ENCODE data around the gene ZSWIM6.

The ZSWIM6 gene

GRCh38 chr5:61298580-61298979 is 33.5 kb upstream of the ZSWIM6 start:
- DNase-seq: no peak
- 97% methylated on average over 6 of the region's 6 CpGs for WGBS (ENCODE audit: insufficient coverage)
- H3K4me1 ChIP-seq (ENCODE audit: control extremely low read depth in 1 of 4, control insufficient read depth in 4 of 4, insufficient read depth in 4 of 4, low read length in 3 of 4): peaks cover 0 to 9% (median 2%) of the 10 kb centered on the region in 4 experiments
- H3K27me3 ChIP-seq (replicated peaks in 2 of 5; ENCODE audit: control insufficient read depth in 4 of 5, insufficient read depth in 5 of 5, low read length in 4 of 5): no peaks in the 10 kb centered on the region
- H3K27ac ChIP-seq (ENCODE audit: insufficient read depth in 1 of 2, low read depth in 1 of 2, low read length in 2 of 2, poor library complexity in 1 of 2, severe bottlenecking in 2 of 2): no peak overlapping the region
- H3K4me3 ChIP-seq (ENCODE audit: control insufficient read depth in 1 of 7, extremely low read depth in 1 of 7, insufficient read depth in 4 of 7, low read depth in 2 of 7, low read length in 6 of 7): no peak overlapping the region
- CTCF ChIA-PET: no interaction called here
- POLR2A ChIA-PET: no interaction called here
- no peaks in the 10 kb centered on the region for H3K36me3 ChIP-seq (ENCODE audit: control insufficient read depth in 4 of 4, insufficient read depth in 4 of 4, low read length in 3 of 4)
- H3K9me3 ChIP-seq (ENCODE audit: control extremely low read depth in 1 of 5, control insufficient read depth in 4 of 5, insufficient read depth in 2 of 5, low read depth in 1 of 5, low read length in 4 of 5): no peaks in the 10 kb centered on the region

- no peaks in the 10 kb centered on the region for H3K27me3 ChIP-seq (replicated peaks in 2 of 5; ENCODE audit: control insufficient read depth in 4 of 5, insufficient read depth in 5 of 5, low read length in 4 of 5)
- no peak for DNase-seq
- ChIA-PET CTCF (interaction anchor here (1.3 kb wide), 2 partner anchors 25 to 29 kb away, joined by 3 read pairs; no protein-coding TSS in a partner anchor), POLR2A (no interaction called here)
- peaks cover 0 to 10% (median 2%) of the 10 kb centered on the region in 4 experiments for H3K4me1 ChIP-seq (ENCODE audit: control extremely low read depth in 1 of 4, control insufficient read depth in 4 of 4, insufficient read depth in 4 of 4, low read length in 3 of 4)
- no peak overlapping the region for H3K4me3 ChIP-seq (ENCODE audit: control insufficient read depth in 1 of 7, extremely low read depth in 1 of 7, insufficient read depth in 4 of 7, low read depth in 2 of 7, low read length in 6 of 7)
- H3K9me3 ChIP-seq (ENCODE audit: control extremely low read depth in 1 of 5, control insufficient read depth in 4 of 5, insufficient read depth in 2 of 5, low read depth in 1 of 5, low read length in 4 of 5): no peaks in the 10 kb centered on the region
- H3K36me3 ChIP-seq (ENCODE audit: control insufficient read depth in 4 of 4, insufficient read depth in 4 of 4, low read length in 3 of 4): no peaks in the 10 kb centered on the region
- 90% methylated on average over 2 of the region's 5 CpGs for WGBS (ENCODE audit: insufficient coverage)
- no peak overlapping the region for H3K27ac ChIP-seq (ENCODE audit: insufficient read depth in 1 of 2, low read depth in 1 of 2, low read length in 2 of 2, poor library complexity in 1 of 2, severe bottlenecking in 2 of 2)
Observed at GRCh38 chr5:61299261-61299681, 32.8 kb upstream of the ZSWIM6 start.

DNA sequence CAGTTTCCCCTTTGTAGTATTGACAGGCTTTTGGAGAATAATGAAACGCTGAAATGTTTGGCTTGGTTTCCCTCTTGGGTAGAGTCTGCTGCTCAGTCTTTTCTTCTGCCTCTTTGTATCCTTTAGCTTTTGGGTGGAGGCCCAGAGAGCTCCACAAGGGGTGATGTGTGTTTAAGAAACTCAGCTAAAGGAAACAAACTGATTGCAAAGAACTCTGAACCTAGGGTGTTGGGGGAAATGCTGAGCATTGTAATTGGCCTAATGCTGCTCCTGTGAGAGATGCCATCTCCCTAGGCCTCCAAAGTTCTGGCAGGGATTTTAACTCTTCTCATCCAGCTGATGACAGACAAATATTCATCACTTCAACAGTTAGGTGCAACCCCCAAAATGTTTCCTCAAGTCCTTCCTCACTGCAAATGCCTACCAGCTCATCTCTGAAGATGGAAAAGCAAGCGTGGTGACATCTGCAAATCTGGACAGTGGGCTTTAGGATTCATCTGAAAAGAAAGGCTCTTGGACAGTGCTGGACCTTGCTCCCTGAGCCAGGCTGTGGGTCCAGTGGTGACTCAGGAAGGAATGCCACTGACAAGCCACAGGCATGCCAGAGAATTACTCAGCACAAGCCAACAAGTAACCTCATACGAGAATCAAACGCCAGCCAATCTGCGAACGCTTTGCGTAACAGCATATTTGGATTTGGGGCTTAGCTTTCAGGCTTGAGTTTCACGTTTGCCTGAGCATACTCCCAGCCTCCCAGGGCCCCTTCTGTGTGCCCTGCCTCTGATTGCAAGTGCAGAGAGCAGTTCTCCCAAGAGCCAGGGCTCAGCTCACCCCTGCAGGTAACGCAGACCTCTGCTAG is 30.5 kb upstream of the ZSWIM6 start:
- H3K27ac ChIP-seq (ENCODE audit: insufficient read depth in 1 of 2, low read depth in 1 of 2, low read length in 2 of 2, poor library complexity in 1 of 2, severe bottlenecking in 2 of 2): no peak overlapping the region
- DNase-seq: no peak
- ChIA-PET CTCF (interaction anchor here (0.8 to 1.6 kb wide), 4 partner anchors 10 to 30 kb away, joined by 3 to 5 read pairs (median 3); no protein-coding TSS in a partner anchor), POLR2A (no interaction called here)
- H3K4me1 ChIP-seq (ENCODE audit: control extremely low read depth in 1 of 4, control insufficient read depth in 4 of 4, insufficient read depth in 4 of 4, low read length in 3 of 4): peaks cover 0 to 10% (median 2%) of the 10 kb centered on the region in 4 experiments
- no peaks in the 10 kb centered on the region for H3K36me3 ChIP-seq (ENCODE audit: control insufficient read depth in 4 of 4, insufficient read depth in 4 of 4, low read length in 3 of 4)
- WGBS (ENCODE audit: insufficient coverage): 98% methylated on average over 8 of the region's 9 CpGs
- H3K4me3 ChIP-seq (ENCODE audit: control insufficient read depth in 1 of 7, extremely low read depth in 1 of 7, insufficient read depth in 4 of 7, low read depth in 2 of 7, low read length in 6 of 7): no peak overlapping the region
- no peaks in the 10 kb centered on the region for H3K27me3 ChIP-seq (replicated peaks in 2 of 5; ENCODE audit: control insufficient read depth in 4 of 5, insufficient read depth in 5 of 5, low read length in 4 of 5)
- no peaks in the 10 kb centered on the region for H3K9me3 ChIP-seq (ENCODE audit: control extremely low read depth in 1 of 5, control insufficient read depth in 4 of 5, insufficient read depth in 2 of 5, low read depth in 1 of 5, low read length in 4 of 5)

GRCh38 chr5:61302200-61302563 is 29.9 kb upstream of the ZSWIM6 start:
- Histone ChIP-seq H3K4me3 (ENCODE audit: control insufficient read depth in 1 of 7, extremely low read depth in 1 of 7, insufficient read depth in 4 of 7, low read depth in 2 of 7, low read length in 6 of 7) (no peak overlapping the region), H3K27me3 (replicated peaks in 2 of 5; ENCODE audit: control insufficient read depth in 4 of 5, insufficient read depth in 5 of 5, low read length in 4 of 5) (no peaks in the 10 kb centered on the region), H3K27ac (ENCODE audit: insufficient read depth in 1 of 2, low read depth in 1 of 2, low read length in 2 of 2, poor library complexity in 1 of 2, severe bottlenecking in 2 of 2) (no peak overlapping the region), H3K9me3 (ENCODE audit: control extremely low read depth in 1 of 5, control insufficient read depth in 4 of 5, insufficient read depth in 2 of 5, low read depth in 1 of 5, low read length in 4 of 5) (no peaks in the 10 kb centered on the region), H3K36me3 (ENCODE audit: control insufficient read depth in 4 of 4, insufficient read depth in 4 of 4, low read length in 3 of 4) (no peaks in the 10 kb centered on the region), H3K4me1 (ENCODE audit: control extremely low read depth in 1 of 4, control insufficient read depth in 4 of 4, insufficient read depth in 4 of 4, low read length in 3 of 4) (peaks cover 0 to 10% (median 2%) of the 10 kb centered on the region in 4 experiments)
- ChIA-PET POLR2A (no interaction called here), CTCF (interaction anchor here (1.1 to 1.6 kb wide), 4 partner anchors 10 to 29 kb away, joined by 3 to 6 read pairs (median 4); no protein-coding TSS in a partner anchor)
- DNase-seq: no peak
- 100% methylated on average over 3 of the region's 4 CpGs for WGBS (ENCODE audit: insufficient coverage)

DNA sequence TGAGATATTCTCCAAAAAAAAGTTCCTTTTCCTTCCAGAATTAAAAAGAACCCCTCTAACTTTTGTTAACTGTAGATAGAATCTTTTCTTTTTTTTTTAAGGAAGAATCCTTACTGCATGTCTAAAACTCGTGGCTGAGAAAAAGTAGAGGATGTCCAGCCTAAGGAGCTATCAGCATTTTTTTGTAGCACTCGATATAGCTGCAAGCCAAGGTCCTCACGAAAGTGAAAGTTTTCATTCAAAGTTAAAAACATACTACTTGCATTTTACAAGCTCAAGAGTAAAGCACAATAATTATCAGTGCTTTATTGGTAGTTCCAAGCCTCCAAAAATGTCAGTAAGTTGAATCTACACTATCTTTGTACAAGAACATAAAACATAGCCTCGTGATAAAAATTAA is 28.7 kb upstream of the ZSWIM6 start:
- CTCF ChIA-PET: interaction anchor here (1.0 to 1.6 kb wide), 6 partner anchors 9 to 125 kb away, joined by 3 to 6 read pairs (median 4); no protein-coding TSS in a partner anchor

GRCh38 chr5:61304590-61305381 is 27.3 kb upstream of the ZSWIM6 start:
- Histone ChIP-seq H3K36me3 (ENCODE audit: control insufficient read depth in 4 of 4, insufficient read depth in 4 of 4, low read length in 3 of 4) (no peaks in the 10 kb centered on the region), H3K4me1 (ENCODE audit: control extremely low read depth in 1 of 4, control insufficient read depth in 4 of 4, insufficient read depth in 4 of 4, low read length in 3 of 4) (peaks cover 0 to 10% (median 2%) of the 10 kb centered on the region in 4 experiments), H3K27me3 (replicated peaks in 2 of 5; ENCODE audit: control insufficient read depth in 4 of 5, insufficient read depth in 5 of 5, low read length in 4 of 5) (no peaks in the 10 kb centered on the region), H3K4me3 (ENCODE audit: control insufficient read depth in 1 of 7, extremely low read depth in 1 of 7, insufficient read depth in 4 of 7, low read depth in 2 of 7, low read length in 6 of 7) (no peak overlapping the region), H3K27ac (ENCODE audit: insufficient read depth in 1 of 2, low read depth in 1 of 2, low read length in 2 of 2, poor library complexity in 1 of 2, severe bottlenecking in 2 of 2) (no peak overlapping the region), H3K9me3 (ENCODE audit: control extremely low read depth in 1 of 5, control insufficient read depth in 4 of 5, insufficient read depth in 2 of 5, low read depth in 1 of 5, low read length in 4 of 5) (no peaks in the 10 kb centered on the region)
- ChIA-PET POLR2A (no interaction called here), CTCF (interaction anchor here (0.6 to 1.3 kb wide), 3 partner anchors 14 to 168 kb away, joined by 3 to 4 read pairs (median 4); no protein-coding TSS in a partner anchor)
- WGBS (ENCODE audit: insufficient coverage): 98% methylated on average over 6 of the region's 15 CpGs
- peak in 2 of 3 donors; percentile 71 to 85 for DNase-seq

More for the DNA sequence above, 28.7 kb upstream of the ZSWIM6 start:
- Histone ChIP-seq H3K27ac (ENCODE audit: insufficient read depth in 1 of 2, low read depth in 1 of 2, low read length in 2 of 2, poor library complexity in 1 of 2, severe bottlenecking in 2 of 2) (no peak overlapping the region), H3K4me1 (ENCODE audit: control extremely low read depth in 1 of 4, control insufficient read depth in 4 of 4, insufficient read depth in 4 of 4, low read length in 3 of 4) (peaks cover 0 to 10% (median 2%) of the 10 kb centered on the region in 4 experiments), H3K27me3 (replicated peaks in 2 of 5; ENCODE audit: control insufficient read depth in 4 of 5, insufficient read depth in 5 of 5, low read length in 4 of 5) (no peaks in the 10 kb centered on the region), H3K9me3 (ENCODE audit: control extremely low read depth in 1 of 5, control insufficient read depth in 4 of 5, insufficient read depth in 2 of 5, low read depth in 1 of 5, low read length in 4 of 5) (no peaks in the 10 kb centered on the region), H3K36me3 (ENCODE audit: control insufficient read depth in 4 of 4, insufficient read depth in 4 of 4, low read length in 3 of 4) (no peaks in the 10 kb centered on the region), H3K4me3 (ENCODE audit: control insufficient read depth in 1 of 7, extremely low read depth in 1 of 7, insufficient read depth in 4 of 7, low read depth in 2 of 7, low read length in 6 of 7) (peak overlapping the region in 2 of 7 experiments; percentile 58 to 59)
- no CpG with 5 or more reads among the region's 4 CpGs for WGBS (ENCODE audit: insufficient coverage)
- POLR2A ChIA-PET: interaction anchor here (1.4 kb wide), 1 partner anchor 13 kb away, joined by 3 read pairs; no protein-coding TSS in a partner anchor
- DNase-seq: peak in 1 of 3 donors; percentile 19

All from common myeloid progenitor, CD34-positive (primary cell).